VCaP (cell line): ENCODE data around the gene IVD.

Experiments
- H3K27ac ChIP-seq: fragments of 450-650 bp; 2 replicates; pipeline ENCODE4 v1.5.1; 2017
- CTCF ChIP-seq: fragments of 450-650 bp; conservative IDR thresholded peaks from 2 replicates; pipeline ENCODE4 v1.5.1; 2017; ENCODE audit warnings: mild to moderate bottlenecking, moderate library complexity

The IVD gene

DNA sequence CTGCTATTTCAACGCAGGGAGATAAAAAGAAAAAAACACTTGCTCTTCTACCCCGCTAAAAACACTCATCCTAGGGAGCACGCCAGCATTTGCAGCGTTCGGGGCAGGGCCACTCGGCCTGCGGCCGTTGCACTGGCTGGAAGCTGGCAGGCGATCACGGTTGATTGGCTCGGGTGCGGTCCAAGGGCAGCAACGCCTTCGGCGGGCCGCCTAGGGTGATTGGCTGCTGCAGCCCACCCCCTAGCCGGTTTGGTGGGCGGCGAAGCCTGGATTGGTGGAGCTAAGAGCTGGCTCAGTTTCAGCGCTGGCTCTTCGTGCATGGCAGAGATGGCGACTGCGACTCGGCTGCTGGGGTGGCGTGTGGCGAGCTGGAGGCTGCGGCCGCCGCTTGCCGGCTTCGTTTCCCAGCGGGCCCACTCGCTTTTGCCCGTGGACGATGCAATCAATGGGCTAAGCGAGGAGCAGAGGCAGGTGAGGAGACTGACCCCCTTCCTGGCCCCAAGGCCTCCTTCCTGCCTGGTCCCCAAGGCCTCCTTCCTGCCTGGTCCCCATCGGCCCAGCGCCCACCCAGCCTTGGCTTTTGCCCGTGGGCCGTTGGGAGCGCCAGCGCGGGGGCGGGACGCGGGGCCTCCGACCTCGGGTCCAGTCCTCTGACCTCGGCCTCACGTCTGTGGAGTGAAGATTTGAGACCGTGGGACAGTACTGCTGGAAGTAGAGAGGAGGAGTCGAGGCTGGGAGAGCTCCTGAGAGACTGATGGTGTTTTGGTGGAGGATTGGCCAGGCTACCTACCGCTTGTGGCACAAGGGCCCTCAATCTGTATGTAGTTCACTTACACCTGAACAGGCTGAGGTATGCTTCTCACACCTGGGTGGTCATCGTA, at the start of gene IVD:
Gene IVD, plus strand, starts transcription at position 295 of the 881 bp plus-strand sequence. Its CDS starts 33 bp downstream, at position 328.
- TF ChIP-seq CTCF = no peak
- H3K27ac ChIP-seq = peak within 1 kb of the TSS; percentile 84

DNA sequence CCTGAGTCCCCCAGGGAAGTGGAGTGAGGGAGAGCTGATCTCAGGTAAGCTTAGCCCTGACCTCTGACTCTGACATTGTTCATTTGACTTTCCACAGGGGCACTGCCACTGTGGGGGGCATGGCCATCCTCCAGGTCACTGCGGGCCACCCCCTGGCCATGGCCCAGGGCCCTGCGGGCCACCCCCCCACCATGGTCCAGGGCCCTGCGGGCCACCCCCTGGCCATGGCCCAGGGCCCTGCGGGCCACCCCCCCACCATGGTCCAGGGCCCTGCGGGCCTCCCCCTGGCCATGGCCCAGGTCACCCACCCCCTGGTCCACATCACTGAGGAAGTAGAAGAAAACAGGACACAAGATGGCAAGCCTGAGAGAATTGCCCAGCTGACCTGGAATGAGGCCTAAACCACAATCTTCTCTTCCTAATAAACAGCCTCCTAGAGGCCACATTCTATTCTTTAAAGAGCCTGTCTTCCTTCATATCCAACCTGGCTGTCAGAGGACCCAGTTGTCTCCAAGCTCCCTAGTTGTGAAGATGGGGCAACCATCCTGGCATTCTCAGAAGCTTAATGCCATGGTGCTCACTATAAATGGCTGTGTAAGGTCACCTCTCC, 49.5 kb upstream of the IVD start:
- H3K27ac ChIP-seq = no peak overlapping the region
- TF ChIP-seq CTCF = no peak

- no peak for TF ChIP-seq CTCF
- H3K27ac ChIP-seq = peak overlapping the region; percentile 74
Observed at GRCh38 chr15:40357246-40357645, 48.3 kb upstream of the IVD start.

- H3K27ac ChIP-seq = peak within 1 kb of the TSS; percentile 74
- TF ChIP-seq CTCF = no peak
Observed at GRCh38 chr15:40357723-40358470, 47.7 kb upstream of the IVD start, which contains the start of gene DISP2. DISP2 (plus strand) TSS chr15:40358219; CDS start chr15:40358322, 103 bp downstream.

- TF ChIP-seq CTCF = no peak
- peak overlapping the region; percentile 74 for H3K27ac ChIP-seq
Observed at GRCh38 chr15:40358471-40359353, 46.9 kb upstream of the IVD start.

- no peak for TF ChIP-seq CTCF
Observed at GRCh38 chr15:40360015-40360414, 45.6 kb upstream of the IVD start.

More at GRCh38 chr15:40360015-40360414, 45.6 kb upstream of the IVD start:
- no peak overlapping the region for H3K27ac ChIP-seq
